Inflammatory macrophage (primary cell): ENCODE data around the gene GFM2.
A peak's percentile ranks its signal among the peaks of the same experiment; 100 is the strongest.
"Not testable (repeated sequence)": the region's sequence is repeated elsewhere in the genome, so short reads cannot be mapped to it uniquely, and the experiment has no call there.

ENCODE experiments used
- DNase-seq, 2 donors: peaks; one replicate each; pipeline ENCODE4 v3.0.0-alpha.2; 2020 to 2022
- total RNA-seq, 18 experiments: gene quantifications; one replicate each; lab custom pipeline; 2026; ENCODE audit warnings: mixed read lengths in 6 of 18, inconsistent platforms in 2 of 18; lab: John Stamatoyannopoulos, UW

GFM2 gene
- total RNA-seq = 19.8 to 56.7 (median 45.4) reads per million in 18 experiments

GRCh38 chr5:74766849-74767578 lies at the start of gene GFM2, which contains the start of gene NSA2:
Gene GFM2, minus strand, starts transcription at chr5:74767117. Its CDS starts 3,375 bp downstream, at chr5:74763742.
Gene NSA2, plus strand, starts transcription at chr5:74767249. Its CDS starts 112 bp downstream, at chr5:74767361.
- DNase-seq = peak; percentile 96

- DNase-seq = no peak
These were observed 44.0 kb upstream of the GFM2 start for GRCh38 chr5:74810915-74811314.

- DNase-seq = no peak
These were observed 35.0 kb upstream of the GFM2 start for GRCh38 chr5:74801941-74802340.

GRCh38 chr5:74801197-74801596 lies 34.3 kb upstream of the GFM2 start:
- no peak for DNase-seq

- DNase-seq = no peak
These were observed 32.3 kb upstream of the GFM2 start for GRCh38 chr5:74798977-74799911.

GRCh38 chr5:74791669-74792068 lies 24.8 kb upstream of the GFM2 start:
- DNase-seq = not testable (repeated sequence)

- DNase-seq = no peak
These were observed 20.5 kb upstream of the GFM2 start for GRCh38 chr5:74787424-74787823.

GRCh38 chr5:74786851-74787250 lies 19.9 kb upstream of the GFM2 start:
- DNase-seq = no peak

GRCh38 chr5:74778609-74779008 lies 11.7 kb upstream of the GFM2 start:
- DNase-seq = no peak

- no peak for DNase-seq
These were observed 5.4 kb upstream of the GFM2 start for GRCh38 chr5:74772359-74772758.

- DNase-seq = peak; percentile 72 to 83
These were observed 629 bp upstream of the GFM2 start for GRCh38 chr5:74767579-74767913.

- peak; percentile 25 to 69 for DNase-seq
These were observed 484 bp downstream of the GFM2 start for GRCh38 chr5:74766418-74766848.

GRCh38 chr5:74765929-74766328 lies 988 bp downstream of the GFM2 start:
- no peak for DNase-seq

- DNase-seq = no peak
These were observed 1.7 kb downstream of the GFM2 start for GRCh38 chr5:74765201-74765600.

GRCh38 chr5:74763504-74763903 lies 3.4 kb downstream of the GFM2 start:
- no peak for DNase-seq

GRCh38 chr5:74762599-74762998 lies 4.3 kb downstream of the GFM2 start:
- no peak for DNase-seq

- no peak for DNase-seq
These were observed 5.7 kb downstream of the GFM2 start for GRCh38 chr5:74761241-74761640.

GRCh38 chr5:74748742-74749141 lies 18.2 kb downstream of the GFM2 start:
- DNase-seq = not testable (repeated sequence)

GRCh38 chr5:74738406-74738805 lies 28.5 kb downstream of the GFM2 start:
- DNase-seq = no peak

- DNase-seq = no peak
These were observed 30.2 kb downstream of the GFM2 start for GRCh38 chr5:74736759-74737158.

GRCh38 chr5:74725331-74725730 lies 41.6 kb downstream of the GFM2 start:
- DNase-seq = no peak

GRCh38 chr5:74722271-74722670 lies 44.6 kb downstream of the GFM2 start:
- DNase-seq = no peak

GRCh38 chr5:74717596-74717995 lies 49.3 kb downstream of the GFM2 start:
- DNase-seq = no peak

- DNase-seq = peak; percentile 53 to 74
These were observed 73.7 kb downstream of the GFM2 start for GRCh38 chr5:74693191-74693590.
